IPS-20b (cell line): ENCODE data around the gene S1PR3.

Experiments
- H3K27ac ChIP-seq: one replicate; pipeline ENCODE4 v1.5.1; 2013; ENCODE audit warnings: low read length
- H3K27me3 ChIP-seq: 2 replicates; pipeline ENCODE4 v1.6.1; 2013; ENCODE audit warnings: mild to moderate bottlenecking, low read length, inconsistent platforms; ENCODE audit not compliant: insufficient read depth
- H3K36me3 ChIP-seq: 2 replicates; pipeline ENCODE4 v1.6.1; 2013; ENCODE audit warnings: low read depth, mild to moderate bottlenecking, inconsistent platforms, low read length, moderate library complexity; ENCODE audit not compliant: insufficient read depth
- H3K4me1 ChIP-seq: 2 replicates; pipeline ENCODE4 v1.6.1; 2013; ENCODE audit warnings: mild to moderate bottlenecking, control low read depth, inconsistent platforms, low read length, moderate library complexity; ENCODE audit not compliant: insufficient read depth
- H3K4me3 ChIP-seq: 2 replicates; pipeline ENCODE4 v1.5.1; 2013; ENCODE audit warnings: mild to moderate bottlenecking, low read length, inconsistent platforms
- H3K9ac ChIP-seq: 2 replicates; pipeline ENCODE4 v1.6.1; 2013; ENCODE audit warnings: low read depth, mild to moderate bottlenecking, inconsistent platforms, low read length, moderate library complexity
- H3K9me3 ChIP-seq: 2 replicates; pipeline ENCODE4 v1.6.1; 2013; ENCODE audit warnings: mild to moderate bottlenecking, low read depth, low read length, inconsistent platforms; ENCODE audit not compliant: insufficient read depth

The S1PR3 gene

DNA sequence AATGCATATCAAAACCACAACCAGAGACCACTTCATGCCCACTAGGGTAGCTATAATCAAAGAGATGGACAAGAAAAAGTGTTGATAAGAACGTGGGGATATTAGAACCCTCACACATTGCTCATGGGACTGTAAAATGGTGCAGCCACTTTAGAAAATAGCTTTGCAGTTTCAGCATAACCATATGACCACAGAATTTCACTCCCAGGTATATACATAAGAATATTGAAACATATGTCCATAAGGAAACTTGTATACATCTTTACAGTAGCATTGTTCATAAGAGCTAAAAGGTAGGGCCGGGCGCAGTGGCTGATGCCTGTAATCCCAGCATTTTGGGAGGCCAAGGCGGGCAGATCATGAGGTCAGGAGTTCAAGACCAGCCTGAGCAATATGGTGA, 56.4 kb downstream of the S1PR3 start:
- no peaks in the 10 kb centered on the region for H3K36me3 ChIP-seq
- no peak overlapping the region for H3K9ac ChIP-seq
- H3K4me3 ChIP-seq = no peak overlapping the region
- no peak overlapping the region for H3K27ac ChIP-seq
- no peaks in the 10 kb centered on the region for H3K4me1 ChIP-seq
- H3K9me3 ChIP-seq = no peaks in the 10 kb centered on the region
- H3K27me3 ChIP-seq = no peaks in the 10 kb centered on the region

DNA sequence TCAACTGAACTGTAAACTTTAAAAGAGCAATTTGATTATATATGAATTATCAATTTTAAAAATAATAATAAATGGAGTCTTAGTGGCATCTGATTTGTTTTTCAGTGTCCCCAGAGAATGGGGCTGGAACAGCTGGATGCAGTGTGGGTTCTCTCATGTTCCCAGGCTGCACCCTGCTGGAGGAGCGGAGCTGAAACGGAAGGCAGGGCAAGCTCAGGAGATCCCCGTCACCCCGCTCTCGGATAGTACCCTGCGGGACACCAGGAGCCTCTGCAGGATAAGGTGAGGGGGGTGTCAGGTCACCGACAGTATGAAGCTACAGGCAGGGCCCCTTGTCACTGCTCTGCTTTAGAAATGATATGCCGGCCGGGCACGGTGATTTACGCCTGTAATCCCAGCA, 57.3 kb downstream of the S1PR3 start:
- Histone ChIP-seq H3K9me3 (no peaks in the 10 kb centered on the region), H3K36me3 (no peaks in the 10 kb centered on the region), H3K4me1 (no peaks in the 10 kb centered on the region), H3K27ac (no peak overlapping the region), H3K4me3 (no peak overlapping the region), H3K9ac (no peak overlapping the region), H3K27me3 (no peaks in the 10 kb centered on the region)

DNA sequence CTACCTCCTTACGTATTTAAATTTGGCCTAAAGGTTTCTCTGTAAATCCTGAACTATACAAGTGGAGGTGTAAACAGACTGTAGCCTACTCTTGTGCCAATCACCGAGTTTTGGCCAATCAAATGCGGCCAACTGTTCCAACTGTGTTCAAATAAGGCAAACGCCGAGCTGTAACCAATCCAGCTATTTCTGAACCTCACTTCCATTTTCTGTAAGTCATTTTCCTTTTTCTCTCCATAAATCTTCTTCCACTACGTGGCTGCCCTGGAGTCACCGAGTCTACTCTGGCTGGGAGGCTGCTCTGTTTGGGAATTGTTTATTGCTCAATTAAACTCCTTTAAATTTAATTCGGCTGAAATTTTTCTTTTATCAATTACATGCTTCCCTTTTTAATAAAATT, 58.4 kb downstream of the S1PR3 start:
- no peaks in the 10 kb centered on the region for H3K36me3 ChIP-seq
- no peaks in the 10 kb centered on the region for H3K27me3 ChIP-seq
- no peak overlapping the region for H3K9ac ChIP-seq
- no peaks in the 10 kb centered on the region for H3K4me1 ChIP-seq
- H3K27ac ChIP-seq = no peak overlapping the region
- H3K4me3 ChIP-seq = no peak overlapping the region
- H3K9me3 ChIP-seq = no peaks in the 10 kb centered on the region

- Histone ChIP-seq H3K27ac (no peak overlapping the region), H3K4me3 (no peak overlapping the region), H3K9me3 (no peaks in the 10 kb centered on the region), H3K4me1 (no peaks in the 10 kb centered on the region), H3K27me3 (no peaks in the 10 kb centered on the region), H3K9ac (no peak overlapping the region), H3K36me3 (no peaks in the 10 kb centered on the region)
Observed at GRCh38 chr9:89051421-89052025, 60.3 kb downstream of the S1PR3 start.

GRCh38 chr9:89052470-89053097, 61.3 kb downstream of the S1PR3 start:
- Histone ChIP-seq H3K27ac (no peak overlapping the region), H3K9me3 (no peaks in the 10 kb centered on the region), H3K9ac (no peak overlapping the region)

GRCh38 chr9:89053301-89053700, 62.0 kb downstream of the S1PR3 start:
- H3K9ac ChIP-seq = no peak overlapping the region
- no peak overlapping the region for H3K4me3 ChIP-seq
- H3K27me3 ChIP-seq = no peaks in the 10 kb centered on the region
- H3K27ac ChIP-seq = no peak overlapping the region
- no peaks in the 10 kb centered on the region for H3K36me3 ChIP-seq
- no peaks in the 10 kb centered on the region for H3K9me3 ChIP-seq
- H3K4me1 ChIP-seq = no peaks in the 10 kb centered on the region

More at GRCh38 chr9:89052470-89053097, 61.3 kb downstream of the S1PR3 start:
- no peak overlapping the region for H3K4me3 ChIP-seq
- H3K4me1 ChIP-seq = no peaks in the 10 kb centered on the region
- no peaks in the 10 kb centered on the region for H3K36me3 ChIP-seq
- no peaks in the 10 kb centered on the region for H3K27me3 ChIP-seq
